ENCODE measurements around the gene TAF8.

Gene TAF8

GRCh38 chr6:42099340-42100028, 49.2 kb downstream of the TAF8 start:
- H3K27ac ChIP-seq (replicated peaks; ENCODE audit: low read length) = no peak overlapping the region

GRCh38 chr6:42100029-42100901, 49.9 kb downstream of the TAF8 start:
- peaks cover 0 to 18% (median 3%) of the 10 kb centered on the region in 3 experiments for H3K27me3 ChIP-seq (ENCODE audit: control insufficient read depth in 3 of 3, insufficient read depth in 3 of 3, low read depth in 1 of 3, low read length in 3 of 3)
- no peaks in the 10 kb centered on the region for H3K36me3 ChIP-seq (replicated peaks in 1 of 2; ENCODE audit: control insufficient read depth in 2 of 2, insufficient read depth in 2 of 2, low read length in 2 of 2)
- no peak overlapping the region for H2BK15ac ChIP-seq (ENCODE audit: low read length)
- H4K8ac ChIP-seq (ENCODE audit: low read depth, low read length) = no peak overlapping the region
- no peak overlapping the region for H3K18ac ChIP-seq (ENCODE audit: low read length)
- peaks cover 5% of the 10 kb centered on the region in 2 donors for H3K4me1 ChIP-seq (ENCODE audit: control insufficient read depth in 2 of 2, insufficient read depth in 1 of 2, low read depth in 1 of 2, low read length in 2 of 2)
- no peak overlapping the region for H3K23ac ChIP-seq (ENCODE audit: low read depth, low read length, poor library complexity)
- H3K4me2 ChIP-seq (ENCODE audit: insufficient read depth, low read length, poor library complexity, severe bottlenecking) = no peak overlapping the region
- DNase-seq (ENCODE audit: low spot score) = no peak
- no peak overlapping the region for H2BK12ac ChIP-seq (ENCODE audit: low read length)
- no peak overlapping the region for H3K4ac ChIP-seq (ENCODE audit: low read length)
- no peak overlapping the region for H3K9ac ChIP-seq (ENCODE audit: low read depth, low read length, poor library complexity)
- H2AK5ac ChIP-seq (ENCODE audit: low read depth, low read length) = no peak overlapping the region
- no CpG with 5 or more reads among the region's 14 CpGs for WGBS, 2 donors (ENCODE audit: extremely low coverage in 2 of 2, insufficient read length in 2 of 2, insufficient replicate concordance in 1 of 2)
- H3K14ac ChIP-seq (ENCODE audit: low read length) = no peak overlapping the region
- peak overlapping the region; percentile 72 for H2AFZ ChIP-seq (ENCODE audit: low read length)
- no peaks in the 10 kb centered on the region for H3K79me1 ChIP-seq (ENCODE audit: low read depth, low read length)
- no peaks in the 10 kb centered on the region for H3K9me3 ChIP-seq (replicated peaks in 1 of 2; ENCODE audit: control insufficient read depth in 2 of 2, insufficient read depth in 1 of 2, low read depth in 1 of 2, low read length in 2 of 2)
- H2BK120ac ChIP-seq (ENCODE audit: low read depth, low read length) = no peak overlapping the region
- no peak overlapping the region for H3K4me3 ChIP-seq (ENCODE audit: low read length in 2 of 2)
- no peak overlapping the region for H3K27ac ChIP-seq (replicated peaks; ENCODE audit: low read length)
- no peak overlapping the region for H4K91ac ChIP-seq (ENCODE audit: low read depth, low read length, poor library complexity)
- no peak overlapping the region for H2BK5ac ChIP-seq (ENCODE audit: low read length)

More at GRCh38 chr6:42099340-42100028, 49.2 kb downstream of the TAF8 start:
- H3K4me1 ChIP-seq (ENCODE audit: control insufficient read depth in 2 of 2, insufficient read depth in 1 of 2, low read depth in 1 of 2, low read length in 2 of 2) = peaks cover 4 to 5% of the 10 kb centered on the region in 2 donors
- no peak overlapping the region for H2AK5ac ChIP-seq (ENCODE audit: low read depth, low read length)
- no peak overlapping the region for H2BK12ac ChIP-seq (ENCODE audit: low read length)
- H2BK120ac ChIP-seq (ENCODE audit: low read depth, low read length) = no peak overlapping the region
- no peaks in the 10 kb centered on the region for H3K9me3 ChIP-seq (replicated peaks in 1 of 2; ENCODE audit: control insufficient read depth in 2 of 2, insufficient read depth in 1 of 2, low read depth in 1 of 2, low read length in 2 of 2)
- peaks cover 0 to 18% (median 0%) of the 10 kb centered on the region in 3 experiments for H3K27me3 ChIP-seq (ENCODE audit: control insufficient read depth in 3 of 3, insufficient read depth in 3 of 3, low read depth in 1 of 3, low read length in 3 of 3)
- no peak overlapping the region for H4K91ac ChIP-seq (ENCODE audit: low read depth, low read length, poor library complexity)
- H2BK5ac ChIP-seq (ENCODE audit: low read length) = no peak overlapping the region
- H3K14ac ChIP-seq (ENCODE audit: low read length) = no peak overlapping the region
- peak overlapping the region; percentile 69 for H3K23ac ChIP-seq (ENCODE audit: low read depth, low read length, poor library complexity)
- no peak overlapping the region for H4K8ac ChIP-seq (ENCODE audit: low read depth, low read length)
- H3K36me3 ChIP-seq (replicated peaks in 1 of 2; ENCODE audit: control insufficient read depth in 2 of 2, insufficient read depth in 2 of 2, low read length in 2 of 2) = no peaks in the 10 kb centered on the region
- no peak overlapping the region for H3K4me3 ChIP-seq (ENCODE audit: low read length in 2 of 2)
- no peak overlapping the region for H3K18ac ChIP-seq (ENCODE audit: low read length)
- no peaks in the 10 kb centered on the region for H3K79me1 ChIP-seq (ENCODE audit: low read depth, low read length)
- H3K9ac ChIP-seq (ENCODE audit: low read depth, low read length, poor library complexity) = peak overlapping the region; percentile 68
- H3K4ac ChIP-seq (ENCODE audit: low read length) = no peak overlapping the region
- H2BK15ac ChIP-seq (ENCODE audit: low read length) = no peak overlapping the region
- peak overlapping the region; percentile 72 for H2AFZ ChIP-seq (ENCODE audit: low read length)
- no peak for DNase-seq (ENCODE audit: low spot score)
- no CpG with 5 or more reads among the region's 13 CpGs for WGBS, 2 donors (ENCODE audit: extremely low coverage in 2 of 2, insufficient read length in 2 of 2, insufficient replicate concordance in 1 of 2)
- no peak overlapping the region for H3K4me2 ChIP-seq (ENCODE audit: insufficient read depth, low read length, poor library complexity, severe bottlenecking)

GRCh38 chr6:42101186-42101657, 50.9 kb downstream of the TAF8 start:
- Histone ChIP-seq H2BK12ac (ENCODE audit: low read length) (no peak overlapping the region), H3K4me2 (ENCODE audit: insufficient read depth, low read length, poor library complexity, severe bottlenecking) (no peak overlapping the region), H3K27me3 (ENCODE audit: control insufficient read depth in 3 of 3, insufficient read depth in 3 of 3, low read depth in 1 of 3, low read length in 3 of 3) (peaks cover 0 to 18% (median 3%) of the 10 kb centered on the region in 3 experiments), H4K8ac (ENCODE audit: low read depth, low read length) (no peak overlapping the region), H3K79me1 (ENCODE audit: low read depth, low read length) (no peaks in the 10 kb centered on the region), H3K9ac (ENCODE audit: low read depth, low read length, poor library complexity) (no peak overlapping the region), H3K4me3 (ENCODE audit: low read length in 2 of 2) (no peak overlapping the region), H2AFZ (ENCODE audit: low read length) (no peak overlapping the region), H4K91ac (ENCODE audit: low read depth, low read length, poor library complexity) (no peak overlapping the region), H2BK15ac (ENCODE audit: low read length) (no peak overlapping the region), H2AK5ac (ENCODE audit: low read depth, low read length) (no peak overlapping the region), H3K14ac (ENCODE audit: low read length) (no peak overlapping the region), H3K9me3 (replicated peaks in 1 of 2; ENCODE audit: control insufficient read depth in 2 of 2, insufficient read depth in 1 of 2, low read depth in 1 of 2, low read length in 2 of 2) (no peaks in the 10 kb centered on the region), H2BK120ac (ENCODE audit: low read depth, low read length) (no peak overlapping the region), H2BK5ac (ENCODE audit: low read length) (no peak overlapping the region), H3K23ac (ENCODE audit: low read depth, low read length, poor library complexity) (no peak overlapping the region), H3K27ac (replicated peaks; ENCODE audit: low read length) (no peak overlapping the region), H3K4me1 (ENCODE audit: control insufficient read depth in 2 of 2, insufficient read depth in 1 of 2, low read depth in 1 of 2, low read length in 2 of 2) (peaks cover 7 to 11% of the 10 kb centered on the region in 2 donors), H3K4ac (ENCODE audit: low read length) (no peak overlapping the region), H3K18ac (ENCODE audit: low read length) (no peak overlapping the region), H3K36me3 (replicated peaks in 1 of 2; ENCODE audit: control insufficient read depth in 2 of 2, insufficient read depth in 2 of 2, low read length in 2 of 2) (no peaks in the 10 kb centered on the region)
- no CpG with 5 or more reads among the region's 8 CpGs for WGBS, 2 donors (ENCODE audit: extremely low coverage in 2 of 2, insufficient read length in 2 of 2, insufficient replicate concordance in 1 of 2)
- no peak for DNase-seq (ENCODE audit: low spot score)

GRCh38 chr6:42103216-42103615, 52.9 kb downstream of the TAF8 start:
- H3K18ac ChIP-seq (ENCODE audit: low read length) = no peak overlapping the region
- no peak overlapping the region for H3K4me2 ChIP-seq (ENCODE audit: insufficient read depth, low read length, poor library complexity, severe bottlenecking)
- no peak overlapping the region for H4K8ac ChIP-seq (ENCODE audit: low read depth, low read length)
- no peak overlapping the region for H3K4ac ChIP-seq (ENCODE audit: low read length)
- no peaks in the 10 kb centered on the region for H3K9me3 ChIP-seq (replicated peaks in 1 of 2; ENCODE audit: control insufficient read depth in 2 of 2, insufficient read depth in 1 of 2, low read depth in 1 of 2, low read length in 2 of 2)
- no peak overlapping the region for H3K27ac ChIP-seq (replicated peaks; ENCODE audit: low read length)
- H3K9ac ChIP-seq (ENCODE audit: low read depth, low read length, poor library complexity) = no peak overlapping the region
- no peak overlapping the region for H2BK12ac ChIP-seq (ENCODE audit: low read length)
- H3K79me1 ChIP-seq (ENCODE audit: low read depth, low read length) = no peaks in the 10 kb centered on the region
- H3K4me3 ChIP-seq (ENCODE audit: low read length in 2 of 2) = no peak overlapping the region
- H3K36me3 ChIP-seq (replicated peaks in 1 of 2; ENCODE audit: control insufficient read depth in 2 of 2, insufficient read depth in 2 of 2, low read length in 2 of 2) = no peaks in the 10 kb centered on the region
- H2BK120ac ChIP-seq (ENCODE audit: low read depth, low read length) = no peak overlapping the region
- peak overlapping the region; percentile 3 for H2AK5ac ChIP-seq (ENCODE audit: low read depth, low read length)
- H3K4me1 ChIP-seq (ENCODE audit: control insufficient read depth in 2 of 2, insufficient read depth in 1 of 2, low read depth in 1 of 2, low read length in 2 of 2) = peaks cover 12 to 14% of the 10 kb centered on the region in 2 donors
- no peak overlapping the region for H3K14ac ChIP-seq (ENCODE audit: low read length)
- H2BK5ac ChIP-seq (ENCODE audit: low read length) = no peak overlapping the region
- peak overlapping the region; percentile 88 for H2AFZ ChIP-seq (ENCODE audit: low read length)
- no peak overlapping the region for H3K23ac ChIP-seq (ENCODE audit: low read depth, low read length, poor library complexity)
- H4K91ac ChIP-seq (ENCODE audit: low read depth, low read length, poor library complexity) = no peak overlapping the region
- H2BK15ac ChIP-seq (ENCODE audit: low read length) = no peak overlapping the region
- WGBS, 2 donors (ENCODE audit: extremely low coverage in 2 of 2, insufficient read length in 2 of 2, insufficient replicate concordance in 1 of 2) = no CpG with 5 or more reads among the region's 7 CpGs
- H3K27me3 ChIP-seq (ENCODE audit: control insufficient read depth in 3 of 3, insufficient read depth in 3 of 3, low read depth in 1 of 3, low read length in 3 of 3) = peaks cover 0 to 18% (median 3%) of the 10 kb centered on the region in 3 experiments
- no peak for DNase-seq (ENCODE audit: low spot score)

All from neuronal stem cell (in vitro differentiated cells).